ENCODE data around the gene AHRR. TPM values are rescaled to one million over a fixed set of nuclear protein-coding genes. Genes with fewer than 3 reads are reported as not detected.

The AHRR gene
- total and polyA plus RNA-seq, 2 experiments from 2014 or later: 0.27 to 1.8 TPM

DNA sequence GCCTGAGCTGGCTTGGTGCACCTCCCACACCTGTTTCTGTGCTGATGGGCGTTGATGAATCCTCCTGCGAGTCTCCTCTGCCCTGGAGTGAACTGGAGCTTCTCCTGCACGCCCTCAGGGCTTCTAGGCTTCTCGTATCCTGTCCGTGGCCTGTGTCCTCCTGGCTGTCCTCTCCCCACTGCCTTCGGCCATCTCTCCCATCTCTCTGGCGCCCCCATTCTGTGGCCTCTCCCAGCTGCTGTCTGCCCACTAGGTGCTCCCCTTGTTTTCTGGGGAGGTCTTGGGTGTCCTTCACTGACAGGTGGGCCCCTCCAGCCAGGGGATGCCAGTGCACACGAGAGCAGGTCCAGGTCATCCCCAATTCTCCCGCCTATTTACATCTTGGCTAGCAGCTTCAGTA lies 28.8 kb downstream of the AHRR start:
- peak; percentile 82 for DNase-seq (ENCODE audit: low spot score)

More for the DNA sequence above, 28.8 kb downstream of the AHRR start:
- Histone ChIP-seq H3F3A (replicated peaks; ENCODE audit: low read depth) (0 out of 2 replicates have a peak, but pooled peaks cover 10% of the 10 kb centered on the region), H3K36me3 (ENCODE audit: insufficient read depth) (no peaks in the 10 kb centered on the region), H4K20me1 (replicated peaks; ENCODE audit: insufficient read depth) (no peaks in the 10 kb centered on the region), H3K4me1 (ENCODE audit: insufficient read depth) (peaks cover 15% of the 10 kb centered on the region), H2AFZ (no peak overlapping the region), H3K79me2 (replicated peaks; ENCODE audit: insufficient read depth) (no peaks in the 10 kb centered on the region), H3K4me3 (no peak overlapping the region), H3K27me3 (ENCODE audit: insufficient read depth) (no peaks in the 10 kb centered on the region), H3K4me2 (no peak overlapping the region), H3K9me2 (ENCODE audit: insufficient read depth) (no peaks in the 10 kb centered on the region), H3K27ac (ENCODE audit: low read depth) (no peak overlapping the region)
- Mint-ChIP-seq H3K27ac (no peak overlapping the region), H3K27me3 (ENCODE audit: insufficient read depth, low read depth, poor library complexity) (peaks cover 2% of the 10 kb centered on the region), H3K9me3 (no peaks in the 10 kb centered on the region), H3K4me1 (peaks cover 20% of the 10 kb centered on the region), H3K36me3 (ENCODE audit: low read depth) (no peaks in the 10 kb centered on the region), H3K4me3 (no peak overlapping the region)
- TF ChIP-seq ZNF114 (CRISPR knock-in tag; IDR thresholded peaks at IDR 0.05) (no peak), EZH2phosphoT487 (IDR thresholded peaks at IDR 0.05; ENCODE audit: unreplicated experiment) (no peak), NANOG (IDR thresholded peaks at IDR 0.05; ENCODE audit: borderline replicate concordance) (no peak), CTCF (conservative IDR thresholded peaks at IDR 0.05; ENCODE audit: low read depth in 2 of 2) (peak; percentile 70 to 89), ZNF331 (CRISPR knock-in tag; IDR thresholded peaks at IDR 0.05; ENCODE audit: low read depth) (no peak), REST (IDR thresholded peaks at IDR 0.05; ENCODE audit: unreplicated experiment) (no peak)
- peak; percentile 71 for ATAC-seq
